ENCODE measurements around the gene CD99.

DNA sequence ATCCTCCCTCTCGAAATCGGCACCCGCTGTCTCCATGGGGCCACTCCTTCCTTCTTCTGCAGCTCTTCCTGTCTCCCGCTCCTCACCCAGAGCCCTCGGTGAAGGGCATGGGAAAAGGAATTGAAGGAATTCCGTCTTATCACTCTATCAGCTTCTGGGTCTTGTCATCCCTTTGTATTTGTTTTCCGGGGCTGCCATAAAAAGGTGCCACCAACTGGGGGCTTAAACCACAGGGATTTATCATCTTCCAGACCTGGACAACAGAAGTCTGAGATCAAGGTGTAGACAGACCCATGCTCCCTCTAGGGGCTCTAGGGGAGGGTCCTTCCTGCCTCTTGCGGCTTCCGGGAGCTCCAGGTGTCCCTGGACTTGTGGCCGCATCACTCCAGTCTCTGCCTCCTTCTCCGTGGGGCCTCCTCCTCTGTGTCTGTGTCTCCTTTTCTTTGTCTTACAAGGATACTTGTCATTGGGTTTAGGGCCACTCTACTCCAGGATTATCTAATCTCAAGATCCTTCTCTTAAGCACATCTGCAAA lies 24.0 kb downstream of the CD99 start:
- TF ChIP-seq EZH2 (IDR thresholded peaks at IDR 0.05; ENCODE audit: low read length, missing control alignments) (no peak), CTCF (conservative IDR thresholded peaks at IDR 0.05 in 1 of 2, IDR thresholded peaks at IDR 0.05 in 1 of 2; ENCODE audit: low read depth in 1 of 2, low read length in 2 of 2) (no peak)

Measured in fibroblast of lung (primary cell).